OCI-LY3 (cell line): ENCODE measurements around the gene PTGR3.

Experiments used
- EZH2phosphoT487 ChIP-seq: fragments of 200-600 bp; shearing (Covaris generic); IDR thresholded peaks from 2 replicates; pipeline ENCODE4 v1.6.1; 2018; ENCODE audit warnings: antibody characterized with exemption, mixed run types, low read depth
- TF ChIP-seq, protein P1 (sequence below): fragments of 200-600, 300-600 bp; sonication (generic); IDR thresholded peaks from 2 replicates; pipeline ENCODE4 v1.5.1; 2014; ENCODE audit warnings: antibody characterized with exemption, low read length, low read depth

DNA sequence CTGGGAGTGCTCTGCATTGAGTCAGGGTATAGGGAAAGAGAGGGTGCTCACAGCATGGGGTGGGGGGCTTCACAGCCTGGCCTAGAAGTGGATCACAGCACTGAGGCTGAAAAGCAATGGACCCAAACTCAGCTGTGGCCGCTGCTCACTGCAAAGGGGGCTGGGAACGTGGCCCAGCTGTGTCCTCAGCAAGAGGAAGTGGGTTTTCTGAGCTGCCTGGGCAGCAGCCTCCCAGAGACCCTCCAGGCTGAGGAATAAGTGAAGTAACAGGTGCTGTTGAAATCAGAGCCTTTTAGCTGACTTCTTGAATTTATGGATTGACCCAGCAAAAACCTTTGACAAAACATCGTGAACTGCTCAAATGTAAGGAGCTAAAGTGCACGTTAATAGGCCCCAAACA lies 35.2 kb downstream of the PTGR3 start:
- TF ChIP-seq, protein P1, sequence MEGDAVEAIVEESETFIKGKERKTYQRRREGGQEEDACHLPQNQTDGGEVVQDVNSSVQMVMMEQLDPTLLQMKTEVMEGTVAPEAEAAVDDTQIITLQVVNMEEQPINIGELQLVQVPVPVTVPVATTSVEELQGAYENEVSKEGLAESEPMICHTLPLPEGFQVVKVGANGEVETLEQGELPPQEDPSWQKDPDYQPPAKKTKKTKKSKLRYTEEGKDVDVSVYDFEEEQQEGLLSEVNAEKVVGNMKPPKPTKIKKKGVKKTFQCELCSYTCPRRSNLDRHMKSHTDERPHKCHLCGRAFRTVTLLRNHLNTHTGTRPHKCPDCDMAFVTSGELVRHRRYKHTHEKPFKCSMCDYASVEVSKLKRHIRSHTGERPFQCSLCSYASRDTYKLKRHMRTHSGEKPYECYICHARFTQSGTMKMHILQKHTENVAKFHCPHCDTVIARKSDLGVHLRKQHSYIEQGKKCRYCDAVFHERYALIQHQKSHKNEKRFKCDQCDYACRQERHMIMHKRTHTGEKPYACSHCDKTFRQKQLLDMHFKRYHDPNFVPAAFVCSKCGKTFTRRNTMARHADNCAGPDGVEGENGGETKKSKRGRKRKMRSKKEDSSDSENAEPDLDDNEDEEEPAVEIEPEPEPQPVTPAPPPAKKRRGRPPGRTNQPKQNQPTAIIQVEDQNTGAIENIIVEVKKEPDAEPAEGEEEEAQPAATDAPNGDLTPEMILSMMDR, result no peak
- TF ChIP-seq EZH2phosphoT487, result no peak
